Measurements from ENCODE around the gene SS18L1. TPM values are rescaled to one million over a fixed set of nuclear protein-coding genes. Genes with fewer than 3 reads are reported as not detected.

Gene SS18L1
- total RNA-seq, 5 donors from 2014 or later (not counting 1 experiment from before 2014, with no cell fraction given) = 14.6 to 23.6 (median 19.4) TPM

- CTCF ChIA-PET = no interaction called here
- Mint-ChIP-seq H3K27ac (peak overlapping the region in 1 of 2 donors; percentile 4), H3K27me3 (peaks cover 24 to 47% of the 10 kb centered on the region in 2 donors), H3K4me1 (no peaks in the 10 kb centered on the region), H3K36me3 (no peaks in the 10 kb centered on the region), H3K9me3 (no peaks in the 10 kb centered on the region), H3K4me3 (no peak overlapping the region)
- Histone ChIP-seq H3K27me3 (replicated peaks in 1 of 2; ENCODE audit: control insufficient read depth in 2 of 2, extremely low read depth in 1 of 2, insufficient read depth in 2 of 2, low read length in 1 of 2) (peaks cover 0 to 82% of the 10 kb centered on the region in 2 experiments), H3K4me1 (ENCODE audit: control insufficient read depth in 1 of 2, extremely low read depth in 1 of 2, insufficient read depth in 2 of 2, low read length in 2 of 2) (no peaks in the 10 kb centered on the region), H3K36me3 (ENCODE audit: control insufficient read depth in 2 of 2, extremely low read depth in 1 of 2, insufficient read depth in 1 of 2, low read length in 1 of 2) (no peaks in the 10 kb centered on the region), H3K9me3 (no peaks in the 10 kb centered on the region), H3K4me3 (ENCODE audit: control insufficient read depth in 1 of 2, extremely low read depth in 1 of 2, low read length in 1 of 2) (no peak overlapping the region), H3K27ac (ENCODE audit: low read length) (no peak overlapping the region)
- no peak for DNase-seq
- POLR2A ChIA-PET = no interaction called here
- WGBS (ENCODE audit: insufficient coverage) = 72% methylated on average over 22 of the region's 24 CpGs
- no peak for ATAC-seq (replicated peaks in 1 of 4)
These were observed 83.4 kb downstream of the SS18L1 start for GRCh38 chr20:62226707-62227590.

- no peak for DNase-seq
- CTCF ChIA-PET = no interaction called here
- Mint-ChIP-seq H3K27ac (no peak overlapping the region), H3K9me3 (no peaks in the 10 kb centered on the region), H3K36me3 (no peaks in the 10 kb centered on the region), H3K4me3 (no peak overlapping the region), H3K4me1 (no peaks in the 10 kb centered on the region), H3K27me3 (peaks cover 27 to 44% of the 10 kb centered on the region in 2 donors)
- peaks cover 0 to 82% of the 10 kb centered on the region in 2 experiments for H3K27me3 ChIP-seq (replicated peaks in 1 of 2; ENCODE audit: control insufficient read depth in 2 of 2, extremely low read depth in 1 of 2, insufficient read depth in 2 of 2, low read length in 1 of 2)
- H3K4me1 ChIP-seq (ENCODE audit: control insufficient read depth in 1 of 2, extremely low read depth in 1 of 2, insufficient read depth in 2 of 2, low read length in 2 of 2) = no peaks in the 10 kb centered on the region
- H3K36me3 ChIP-seq (ENCODE audit: control insufficient read depth in 2 of 2, extremely low read depth in 1 of 2, insufficient read depth in 1 of 2, low read length in 1 of 2) = no peaks in the 10 kb centered on the region
- POLR2A ChIA-PET = no interaction called here
- H3K9me3 ChIP-seq = no peaks in the 10 kb centered on the region
- ATAC-seq (replicated peaks in 1 of 4) = no peak
- no peak overlapping the region for H3K27ac ChIP-seq (ENCODE audit: low read length)
- no peak overlapping the region for H3K4me3 ChIP-seq (ENCODE audit: control insufficient read depth in 1 of 2, extremely low read depth in 1 of 2, low read length in 1 of 2)
- 62% methylated on average over 8 of the region's 10 CpGs for WGBS (ENCODE audit: insufficient coverage)
These were observed 84.0 kb downstream of the SS18L1 start for GRCh38 chr20:62227591-62227976.

- no peak overlapping the region for H3K4me3 ChIP-seq (ENCODE audit: control insufficient read depth in 1 of 2, extremely low read depth in 1 of 2, low read length in 1 of 2)
- DNase-seq (no peak), ATAC-seq (replicated peaks in 1 of 4) (peak in 1 of 4 experiments; percentile 22)
- POLR2A ChIA-PET = no interaction called here
- no peaks in the 10 kb centered on the region for H3K4me1 Mint-ChIP-seq
- CTCF ChIA-PET = no interaction called here
- peaks cover 22 to 37% of the 10 kb centered on the region in 2 donors for H3K27me3 Mint-ChIP-seq
- no peaks in the 10 kb centered on the region for H3K36me3 ChIP-seq (ENCODE audit: control insufficient read depth in 2 of 2, extremely low read depth in 1 of 2, insufficient read depth in 1 of 2, low read length in 1 of 2)
- peaks cover 0 to 82% of the 10 kb centered on the region in 2 experiments for H3K27me3 ChIP-seq (replicated peaks in 1 of 2; ENCODE audit: control insufficient read depth in 2 of 2, extremely low read depth in 1 of 2, insufficient read depth in 2 of 2, low read length in 1 of 2)
- H3K4me1 ChIP-seq (ENCODE audit: control insufficient read depth in 1 of 2, extremely low read depth in 1 of 2, insufficient read depth in 2 of 2, low read length in 2 of 2) = no peaks in the 10 kb centered on the region
- H3K9me3 ChIP-seq = no peaks in the 10 kb centered on the region
- no peaks in the 10 kb centered on the region for H3K36me3 Mint-ChIP-seq
- WGBS (ENCODE audit: insufficient coverage) = 51% methylated on average over 25 of the region's 37 CpGs
- no peaks in the 10 kb centered on the region for H3K9me3 Mint-ChIP-seq
- H3K4me3 Mint-ChIP-seq = no peak overlapping the region
- H3K27ac Mint-ChIP-seq = no peak overlapping the region
- H3K27ac ChIP-seq (ENCODE audit: low read length) = no peak overlapping the region
These were observed 84.7 kb downstream of the SS18L1 start for GRCh38 chr20:62227977-62228958.

GRCh38 chr20:62228982-62229545, 85.5 kb downstream of the SS18L1 start:
- WGBS (ENCODE audit: insufficient coverage) = 67% methylated on average over 7 of the region's 7 CpGs
- ATAC-seq (replicated peaks in 1 of 4) (no peak), DNase-seq (no peak)
- H3K9me3 Mint-ChIP-seq = no peaks in the 10 kb centered on the region
- no peaks in the 10 kb centered on the region for H3K4me1 Mint-ChIP-seq
- ChIA-PET POLR2A (no interaction called here), CTCF (no interaction called here)
- Histone ChIP-seq H3K9me3 (no peaks in the 10 kb centered on the region), H3K36me3 (ENCODE audit: control insufficient read depth in 2 of 2, extremely low read depth in 1 of 2, insufficient read depth in 1 of 2, low read length in 1 of 2) (no peaks in the 10 kb centered on the region), H3K27ac (ENCODE audit: low read length) (no peak overlapping the region), H3K4me1 (ENCODE audit: control insufficient read depth in 1 of 2, extremely low read depth in 1 of 2, insufficient read depth in 2 of 2, low read length in 2 of 2) (no peaks in the 10 kb centered on the region), H3K27me3 (replicated peaks in 1 of 2; ENCODE audit: control insufficient read depth in 2 of 2, extremely low read depth in 1 of 2, insufficient read depth in 2 of 2, low read length in 1 of 2) (peaks cover 0 to 82% of the 10 kb centered on the region in 2 experiments), H3K4me3 (ENCODE audit: control insufficient read depth in 1 of 2, extremely low read depth in 1 of 2, low read length in 1 of 2) (no peak overlapping the region)
- no peak overlapping the region for H3K27ac Mint-ChIP-seq
- peaks cover 22 to 35% of the 10 kb centered on the region in 2 donors for H3K27me3 Mint-ChIP-seq
- no peak overlapping the region for H3K4me3 Mint-ChIP-seq
- no peaks in the 10 kb centered on the region for H3K36me3 Mint-ChIP-seq

GRCh38 chr20:62229667-62230066, 86.1 kb downstream of the SS18L1 start:
- ChIA-PET POLR2A (no interaction called here), CTCF (no interaction called here)
- ATAC-seq (replicated peaks in 1 of 4) (no peak), DNase-seq (no peak)
- Histone ChIP-seq H3K27ac (ENCODE audit: low read length) (no peak overlapping the region), H3K36me3 (ENCODE audit: control insufficient read depth in 2 of 2, extremely low read depth in 1 of 2, insufficient read depth in 1 of 2, low read length in 1 of 2) (no peaks in the 10 kb centered on the region), H3K4me1 (ENCODE audit: control insufficient read depth in 1 of 2, extremely low read depth in 1 of 2, insufficient read depth in 2 of 2, low read length in 2 of 2) (no peaks in the 10 kb centered on the region), H3K9me3 (no peaks in the 10 kb centered on the region), H3K27me3 (replicated peaks in 1 of 2; ENCODE audit: control insufficient read depth in 2 of 2, extremely low read depth in 1 of 2, insufficient read depth in 2 of 2, low read length in 1 of 2) (peaks cover 0 to 82% of the 10 kb centered on the region in 2 experiments), H3K4me3 (ENCODE audit: control insufficient read depth in 1 of 2, extremely low read depth in 1 of 2, low read length in 1 of 2) (no peak overlapping the region)
- no peaks in the 10 kb centered on the region for H3K36me3 Mint-ChIP-seq
- H3K9me3 Mint-ChIP-seq = no peaks in the 10 kb centered on the region
- no peaks in the 10 kb centered on the region for H3K4me1 Mint-ChIP-seq
- peaks cover 16 to 30% of the 10 kb centered on the region in 2 donors for H3K27me3 Mint-ChIP-seq
- no peak overlapping the region for H3K27ac Mint-ChIP-seq
- no peak overlapping the region for H3K4me3 Mint-ChIP-seq
- 44% methylated on average over 4 of the region's 4 CpGs for WGBS (ENCODE audit: insufficient coverage)

GRCh38 chr20:62230276-62230675, 86.7 kb downstream of the SS18L1 start:
- 98% methylated on average over 2 of the region's 2 CpGs for WGBS (ENCODE audit: insufficient coverage)
- DNase-seq = no peak
- H3K9me3 Mint-ChIP-seq = no peaks in the 10 kb centered on the region
- H3K36me3 ChIP-seq (ENCODE audit: control insufficient read depth in 2 of 2, extremely low read depth in 1 of 2, insufficient read depth in 1 of 2, low read length in 1 of 2) = no peaks in the 10 kb centered on the region
- H3K27me3 Mint-ChIP-seq = peaks cover 11 to 24% of the 10 kb centered on the region in 2 donors
- H3K4me1 ChIP-seq (ENCODE audit: control insufficient read depth in 1 of 2, extremely low read depth in 1 of 2, insufficient read depth in 2 of 2, low read length in 2 of 2) = no peaks in the 10 kb centered on the region
- no peak overlapping the region for H3K4me3 Mint-ChIP-seq
- POLR2A ChIA-PET = no interaction called here
- CTCF ChIA-PET = no interaction called here
- no peak overlapping the region for H3K27ac ChIP-seq (ENCODE audit: low read length)
- H3K27ac Mint-ChIP-seq = no peak overlapping the region
- H3K4me1 Mint-ChIP-seq = no peaks in the 10 kb centered on the region
- no peak overlapping the region for H3K4me3 ChIP-seq (ENCODE audit: control insufficient read depth in 1 of 2, extremely low read depth in 1 of 2, low read length in 1 of 2)
- H3K36me3 Mint-ChIP-seq = no peaks in the 10 kb centered on the region
- peaks cover 0 to 80% of the 10 kb centered on the region in 2 experiments for H3K27me3 ChIP-seq (replicated peaks in 1 of 2; ENCODE audit: control insufficient read depth in 2 of 2, extremely low read depth in 1 of 2, insufficient read depth in 2 of 2, low read length in 1 of 2)
- H3K9me3 ChIP-seq = no peaks in the 10 kb centered on the region
- no peak for ATAC-seq (replicated peaks in 1 of 4)

Data from T-cell (primary cell).